ENCODE data around the gene NCOA7.
"Not testable (repeated sequence)": the region's sequence is repeated elsewhere in the genome, so short reads cannot be mapped to it uniquely, and the experiment has no call there.

Gene NCOA7

GRCh38 chr6:125753937-125754259, 36.9 kb upstream of the NCOA7 start:
- DNase-seq: no peak

- DNase-seq: no peak
Observed at GRCh38 chr6:125754566-125754965, 36.2 kb upstream of the NCOA7 start.

GRCh38 chr6:125759184-125759902, 31.4 kb upstream of the NCOA7 start:
- no peak for DNase-seq

- no peak for DNase-seq
Observed at GRCh38 chr6:125759959-125760457, 30.8 kb upstream of the NCOA7 start.

GRCh38 chr6:125764121-125764671, 26.6 kb upstream of the NCOA7 start:
- DNase-seq: no peak

GRCh38 chr6:125765944-125766343, 24.8 kb upstream of the NCOA7 start:
- DNase-seq: no peak

GRCh38 chr6:125766641-125767040, 24.1 kb upstream of the NCOA7 start:
- DNase-seq: no peak

GRCh38 chr6:125769147-125769783, 21.5 kb upstream of the NCOA7 start:
- no peak for DNase-seq

- no peak for DNase-seq
Observed at GRCh38 chr6:125773387-125774341, 17.1 kb upstream of the NCOA7 start.

GRCh38 chr6:125776107-125776826, 14.5 kb upstream of the NCOA7 start:
- DNase-seq: not testable (repeated sequence)

GRCh38 chr6:125779924-125780539, 10.7 kb upstream of the NCOA7 start:
- peak; percentile 96 for DNase-seq

GRCh38 chr6:125780540-125781313, 10.0 kb upstream of the NCOA7 start:
- peak; percentile 84 for DNase-seq

GRCh38 chr6:125781314-125781868, 9.4 kb upstream of the NCOA7 start:
- peak; percentile 71 for DNase-seq

- no peak for DNase-seq
Observed at GRCh38 chr6:125784365-125784764, 6.4 kb upstream of the NCOA7 start.

- DNase-seq: no peak
Observed at GRCh38 chr6:125787791-125788190, 3.0 kb upstream of the NCOA7 start.

GRCh38 chr6:125789167-125789566, 1.6 kb upstream of the NCOA7 start:
- no peak for DNase-seq

- DNase-seq: peak; percentile 88
Observed at GRCh38 chr6:125789576-125790357, 993 bp upstream of the NCOA7 start.

- DNase-seq: peak; percentile 75
Observed at GRCh38 chr6:125791151-125791819, 525 bp downstream of the NCOA7 start.

GRCh38 chr6:125791820-125792165, 1.0 kb downstream of the NCOA7 start:
- DNase-seq: no peak
